GM06990 (cell line): Measurements from ENCODE around the gene PLA2G6.

Experiments
- DNase-seq: peaks from one replicate; pipeline ENCODE4 v3.0.0-alpha.2; 2011; ENCODE audit not compliant: insufficient read length; ENCODE audit errors: extremely low read depth
- H3K27me3 ChIP-seq: replicated peaks from 2 replicates; pipeline ENCODE4 v1.6.0; 2011; ENCODE audit warnings: low read length; ENCODE audit not compliant: control insufficient read depth, insufficient read depth
- H3K36me3 ChIP-seq: 2 replicates; pipeline ENCODE4 v1.5.1; 2011; ENCODE audit warnings: low read length; ENCODE audit not compliant: control insufficient read depth, insufficient read depth
- H3K4me3 ChIP-seq: replicated peaks from 2 replicates; pipeline ENCODE4 v1.5.1; 2011; ENCODE audit warnings: low read depth, mild to moderate bottlenecking, control low read depth, low read length
- CTCF ChIP-seq: IDR thresholded peaks from 2 replicates; pipeline ENCODE4 v1.5.1; 2011; ENCODE audit warnings: low read length, control low read depth, mild to moderate bottlenecking, inconsistent platforms; ENCODE audit not compliant: insufficient read depth, poor library complexity, severe bottlenecking

The PLA2G6 gene

GRCh38 chr22:38226853-38227649, 45.4 kb upstream of the PLA2G6 start:
- Histone ChIP-seq H3K4me3 (no peak overlapping the region), H3K36me3 (peaks cover 11% of the 10 kb centered on the region), H3K27me3 (no peaks in the 10 kb centered on the region)
- TF ChIP-seq CTCF, result no peak
- no peak for DNase-seq

- Histone ChIP-seq H3K4me3 (no peak overlapping the region), H3K27me3 (no peaks in the 10 kb centered on the region), H3K36me3 (peaks cover 5% of the 10 kb centered on the region)
- DNase-seq, result no peak
- TF ChIP-seq CTCF, result peak; percentile 30
Observed at GRCh38 chr22:38223289-38223960, 41.8 kb upstream of the PLA2G6 start.

GRCh38 chr22:38222797-38223119, 41.1 kb upstream of the PLA2G6 start:
- Histone ChIP-seq H3K27me3 (no peaks in the 10 kb centered on the region), H3K4me3 (no peak overlapping the region), H3K36me3 (peaks cover 4% of the 10 kb centered on the region)
- no peak for TF ChIP-seq CTCF
- DNase-seq, result no peak

- no peak overlapping the region for H3K4me3 ChIP-seq
- no peak for DNase-seq
- peaks cover 4% of the 10 kb centered on the region for H3K36me3 ChIP-seq
- no peak for TF ChIP-seq CTCF
- H3K27me3 ChIP-seq, result no peaks in the 10 kb centered on the region
Observed at GRCh38 chr22:38221908-38222796, 40.5 kb upstream of the PLA2G6 start.

- H3K36me3 ChIP-seq, result peaks cover 4% of the 10 kb centered on the region; the same call in 1 of the 2 replicates
- TF ChIP-seq CTCF, result no peak
- no peak for DNase-seq
Observed at GRCh38 chr22:38221407-38221806, 39.8 kb upstream of the PLA2G6 start.

More at GRCh38 chr22:38221407-38221806, 39.8 kb upstream of the PLA2G6 start:
- H3K27me3 ChIP-seq, result no peaks in the 10 kb centered on the region
- H3K4me3 ChIP-seq, result no peak overlapping the region
